HG03575 (cell line): ENCODE data around the gene PSAPL1.
"Not testable (repeated sequence)": the region's sequence is repeated elsewhere in the genome, so short reads cannot be mapped to it uniquely, and the experiment has no call there.

ENCODE experiments used
- ATAC-seq: cut with Tn5 transposase; IDR thresholded peaks from one replicate; pipeline ENCODE4 v1.9.1; 2021; ENCODE audit not compliant: unreplicated experiment, insufficient number of reproducible peaks, low FRiP score; ENCODE audit errors: extremely low read depth

The PSAPL1 gene

DNA sequence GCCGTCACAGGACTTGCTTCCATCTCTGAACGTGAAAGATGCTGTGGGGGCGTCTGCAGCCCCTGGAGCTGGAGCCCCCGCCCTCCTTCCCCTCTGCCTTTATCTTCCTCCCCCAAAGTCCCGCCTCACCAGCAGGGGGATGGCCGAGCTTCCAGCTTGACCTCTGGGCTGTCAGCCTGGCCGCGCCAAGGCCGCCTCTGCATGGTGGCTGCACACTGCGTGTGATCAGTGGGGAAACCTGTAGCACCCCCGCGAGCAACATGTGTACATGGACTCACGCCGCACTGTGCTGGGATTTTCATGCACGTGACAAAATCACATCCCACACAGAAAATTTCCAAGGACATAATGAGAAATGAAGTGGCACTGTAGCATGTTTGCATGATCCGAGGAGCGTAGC lies 26.5 kb upstream of the PSAPL1 start:
- no peak for ATAC-seq

DNA sequence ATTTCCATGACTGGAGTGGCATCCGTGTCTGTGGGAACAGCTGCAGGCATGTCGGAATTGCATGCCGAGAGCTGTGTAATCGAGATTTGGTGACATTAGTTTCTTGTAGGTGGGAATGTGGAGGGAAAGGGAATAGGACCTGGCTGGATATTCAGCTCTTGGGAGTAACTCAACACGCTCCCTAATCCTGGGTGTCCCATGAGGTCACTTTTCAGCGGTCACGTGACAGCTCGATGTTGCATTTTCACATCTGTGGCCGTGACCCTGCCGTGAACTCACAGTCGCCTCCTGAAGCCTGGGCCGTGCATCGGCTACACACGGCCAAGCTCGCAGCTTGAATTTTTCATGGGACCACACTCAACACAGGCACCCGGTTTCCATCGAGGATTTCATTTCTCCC lies 25.8 kb upstream of the PSAPL1 start:
- no peak for ATAC-seq

DNA sequence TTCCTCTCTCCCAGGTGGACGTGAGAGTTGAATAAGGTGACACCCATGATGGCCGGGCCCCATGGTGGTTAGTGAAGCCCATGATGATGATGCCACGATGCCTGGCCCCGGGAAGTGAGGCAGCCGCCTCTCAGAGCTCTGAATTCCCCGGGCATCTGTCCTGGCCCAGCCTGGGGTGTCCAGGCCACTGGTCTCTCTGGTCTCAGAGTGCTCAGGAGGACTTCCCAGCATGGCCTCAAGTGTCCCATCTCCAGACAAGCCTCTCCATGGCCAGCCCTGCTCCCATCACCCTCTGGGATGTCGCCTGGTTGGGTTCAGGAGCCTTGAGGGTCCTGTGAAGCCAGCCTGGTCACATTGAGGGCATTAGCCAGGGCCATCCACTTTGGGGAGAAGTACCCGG lies 24.7 kb upstream of the PSAPL1 start:
- ATAC-seq, result no peak

DNA sequence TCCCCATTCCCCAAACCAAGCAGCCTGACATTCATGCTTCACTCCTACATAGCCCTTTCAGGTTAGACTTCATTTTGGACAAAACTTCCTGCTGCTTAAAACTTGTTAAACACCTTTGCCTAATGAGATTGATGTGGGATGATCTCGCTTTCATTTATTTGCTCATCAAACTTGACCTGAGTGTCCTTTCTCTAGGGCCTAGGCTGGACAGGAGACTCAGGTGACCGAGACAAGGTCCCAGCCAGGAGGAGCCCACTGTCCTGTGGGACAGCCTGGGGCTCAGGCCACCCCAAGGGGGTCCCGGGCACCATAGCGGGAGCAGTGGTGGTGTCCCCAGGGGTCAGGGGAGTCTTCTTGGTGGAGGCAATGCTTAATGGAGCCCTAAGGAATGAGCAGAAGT lies 23.7 kb upstream of the PSAPL1 start:
- no peak for ATAC-seq

DNA sequence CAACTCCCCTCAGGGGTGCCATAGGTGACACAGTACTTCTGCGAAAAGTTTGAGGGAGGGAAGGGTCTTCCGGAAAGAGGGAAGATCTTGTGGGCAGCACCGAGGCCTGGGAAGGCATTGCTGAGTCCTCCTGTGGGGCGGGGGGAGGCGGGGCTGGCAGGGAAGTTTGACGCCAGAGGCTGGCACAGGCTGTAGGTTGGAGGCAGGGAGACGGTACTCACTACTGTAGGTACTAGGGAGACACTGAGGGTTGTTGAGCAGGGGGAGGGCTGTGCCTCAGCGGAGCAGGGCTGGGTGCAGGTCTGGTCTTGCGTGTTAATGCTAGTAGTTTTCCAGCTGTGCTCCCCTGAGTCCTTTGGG lies 23.3 kb upstream of the PSAPL1 start:
- ATAC-seq, result no peak

DNA sequence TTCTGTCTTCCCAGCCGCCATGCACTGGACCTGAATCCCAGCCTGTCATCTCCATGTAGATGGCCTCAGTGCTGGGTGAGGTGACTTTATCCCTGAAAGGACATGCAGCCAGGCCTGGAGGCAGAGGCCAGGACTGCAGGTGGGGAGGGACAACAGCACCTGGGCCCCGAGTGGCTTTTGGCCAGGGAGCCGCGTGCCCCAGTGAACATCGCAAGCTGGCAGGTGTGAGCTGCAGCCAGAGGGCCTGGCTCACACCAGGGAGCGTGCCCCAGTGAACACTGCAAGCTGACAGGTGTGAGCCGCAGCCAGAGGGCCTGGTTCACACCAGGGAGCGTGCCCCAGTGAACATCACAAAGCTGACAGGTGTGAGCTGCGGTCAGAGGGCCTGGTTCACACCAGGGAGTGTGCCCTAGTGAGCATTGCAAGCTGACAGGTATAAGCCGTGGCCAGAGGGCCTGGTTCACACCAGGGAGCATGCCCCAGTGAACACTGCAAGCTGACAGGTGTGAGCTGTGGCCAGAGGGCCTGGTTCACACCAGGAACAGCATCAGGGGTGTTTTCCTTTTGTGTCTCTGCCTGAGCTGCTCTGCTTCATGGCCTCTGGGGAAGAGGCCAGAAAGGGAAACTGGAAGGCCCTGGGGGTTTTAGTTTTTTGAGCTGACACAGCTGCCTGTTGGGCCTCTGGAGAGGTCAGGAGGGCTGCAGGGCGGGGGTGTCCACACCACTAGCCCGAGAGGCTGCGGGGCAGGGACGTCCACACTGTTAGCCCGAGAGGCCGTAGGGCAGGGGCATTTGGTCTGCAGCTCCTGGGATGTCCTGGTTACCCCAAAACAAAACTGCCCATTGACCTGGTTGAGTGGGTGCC lies 22.7 kb upstream of the PSAPL1 start:
- no peak for ATAC-seq

DNA sequence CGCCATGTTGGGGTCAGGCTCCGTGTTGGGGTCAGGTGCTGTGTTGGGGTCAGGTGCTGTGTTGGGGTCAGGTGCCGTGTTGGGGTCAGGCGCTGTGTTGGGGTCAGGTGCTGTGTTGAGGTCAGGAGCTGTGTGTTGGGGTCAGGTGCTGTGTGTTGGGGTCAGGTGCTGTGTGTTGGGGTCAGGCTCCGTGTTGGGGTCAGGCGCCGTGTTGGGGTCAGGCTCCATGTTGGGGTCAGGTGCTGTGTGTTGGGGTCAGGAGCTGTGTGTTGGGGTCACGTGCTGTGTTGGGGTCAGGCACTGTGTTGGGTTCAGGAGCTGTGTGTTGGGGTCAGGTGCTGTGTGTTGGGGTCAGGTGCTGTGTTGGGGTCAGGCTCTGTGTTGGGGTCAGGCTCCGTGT lies 18.1 kb upstream of the PSAPL1 start:
- not testable (repeated sequence) for ATAC-seq

DNA sequence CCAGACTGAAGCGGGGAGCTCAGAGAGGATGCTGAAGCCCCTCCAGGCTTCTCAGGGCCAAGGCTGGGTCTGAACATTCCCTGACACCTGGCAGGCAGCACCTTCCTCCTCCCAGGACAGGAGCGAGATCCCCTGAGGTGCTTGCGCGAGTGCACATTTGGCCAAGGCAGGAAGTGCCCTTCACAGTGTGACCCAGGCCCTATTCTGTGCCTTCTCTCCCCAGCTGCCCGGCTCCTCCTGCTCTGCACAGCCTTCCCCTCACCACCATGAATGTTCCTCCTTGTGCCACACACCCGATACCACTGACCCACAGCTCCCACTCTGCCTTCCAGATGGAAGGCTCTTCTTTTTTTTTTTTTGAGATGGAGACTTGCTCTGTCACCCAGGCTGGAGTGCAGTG lies 17.1 kb upstream of the PSAPL1 start:
- no peak for ATAC-seq

DNA sequence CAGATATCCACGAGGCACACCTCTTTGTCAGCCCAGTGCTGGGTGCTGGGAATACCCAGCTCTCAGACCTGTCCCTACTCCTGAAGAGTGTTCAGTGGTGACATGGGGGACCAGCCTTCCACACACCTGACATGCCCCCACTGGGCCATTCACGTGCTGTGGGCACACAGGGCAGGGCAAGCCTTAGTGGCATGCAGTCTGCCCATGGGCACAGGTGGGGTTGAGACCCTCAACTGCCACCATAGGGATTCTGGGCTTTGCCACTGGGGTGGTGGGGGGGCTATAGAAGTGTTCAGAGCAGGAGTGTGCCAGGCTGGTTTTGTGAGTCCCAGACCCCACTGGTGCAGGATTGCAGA lies 16.7 kb upstream of the PSAPL1 start:
- ATAC-seq, result no peak

DNA sequence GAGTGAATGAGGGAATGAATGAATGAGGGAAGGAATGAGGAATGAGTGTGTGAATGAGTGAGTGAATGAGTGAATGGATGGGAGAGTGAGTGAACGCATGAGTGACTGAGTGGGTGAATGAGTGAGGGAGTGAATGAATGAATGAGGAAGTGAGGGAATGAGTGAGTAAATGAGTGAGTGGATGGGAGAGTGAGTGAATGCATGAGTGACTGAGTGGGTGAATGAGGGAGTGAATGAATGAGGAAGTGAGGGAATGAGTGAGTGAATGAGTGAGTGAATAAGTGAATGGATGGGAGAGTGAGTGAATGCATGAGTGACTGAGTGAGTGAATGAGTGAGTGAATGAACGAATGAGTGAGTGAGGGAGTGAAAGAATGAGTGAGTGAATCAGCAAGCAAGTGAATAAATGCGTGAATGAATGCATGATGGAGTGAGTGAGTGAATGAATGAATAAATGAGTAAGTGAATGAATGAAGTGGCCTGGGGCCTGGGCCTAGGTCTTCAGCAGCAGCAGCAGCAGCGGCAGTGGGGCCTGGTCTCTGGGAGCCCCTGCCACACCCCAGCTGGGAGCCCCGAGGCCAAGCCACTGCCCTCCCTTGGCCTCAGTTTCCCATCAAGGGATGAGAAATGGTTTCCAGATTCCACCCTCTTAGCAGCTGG lies 16.2 kb upstream of the PSAPL1 start:
- no peak for ATAC-seq

DNA sequence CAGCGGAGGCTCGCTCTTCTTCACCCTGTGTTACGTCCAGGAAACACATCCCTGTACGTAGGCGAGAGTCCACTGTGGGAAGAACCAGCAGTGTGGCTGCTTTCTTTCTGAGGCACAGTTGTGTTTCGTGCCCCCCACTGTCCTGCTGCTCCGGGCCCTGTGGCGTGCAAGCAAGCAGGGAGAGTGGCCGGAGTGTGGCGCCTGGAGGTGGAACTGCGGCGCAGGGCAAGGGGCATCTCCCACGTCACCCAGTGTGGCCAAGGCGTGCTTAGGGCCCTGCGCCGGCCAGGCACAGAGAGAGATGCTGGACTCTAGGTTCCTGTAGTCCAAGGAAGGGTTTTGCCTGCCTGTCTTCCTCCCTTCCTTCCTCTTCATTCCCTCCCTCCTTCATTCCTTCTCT lies 13.3 kb upstream of the PSAPL1 start:
- ATAC-seq, result no peak

DNA sequence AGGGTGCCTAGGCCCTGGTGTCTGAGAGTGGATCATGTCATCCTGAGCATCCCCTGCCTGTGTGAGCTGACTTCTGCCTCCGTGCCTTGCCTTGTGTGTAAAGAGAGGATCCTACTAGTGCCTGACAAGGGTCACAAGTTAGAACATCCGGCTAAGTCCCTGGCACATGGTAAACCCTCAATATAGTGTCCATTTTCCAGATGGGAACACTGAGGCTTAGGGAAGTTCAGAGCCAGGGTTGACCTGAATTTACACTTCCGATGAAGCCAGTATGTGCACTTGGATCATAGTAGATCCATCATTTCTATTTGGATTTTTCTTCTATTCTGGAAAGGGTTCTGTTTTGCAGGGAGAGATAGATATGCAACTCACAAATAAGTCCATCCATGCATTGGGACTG lies 12.5 kb upstream of the PSAPL1 start:
- no peak for ATAC-seq

DNA sequence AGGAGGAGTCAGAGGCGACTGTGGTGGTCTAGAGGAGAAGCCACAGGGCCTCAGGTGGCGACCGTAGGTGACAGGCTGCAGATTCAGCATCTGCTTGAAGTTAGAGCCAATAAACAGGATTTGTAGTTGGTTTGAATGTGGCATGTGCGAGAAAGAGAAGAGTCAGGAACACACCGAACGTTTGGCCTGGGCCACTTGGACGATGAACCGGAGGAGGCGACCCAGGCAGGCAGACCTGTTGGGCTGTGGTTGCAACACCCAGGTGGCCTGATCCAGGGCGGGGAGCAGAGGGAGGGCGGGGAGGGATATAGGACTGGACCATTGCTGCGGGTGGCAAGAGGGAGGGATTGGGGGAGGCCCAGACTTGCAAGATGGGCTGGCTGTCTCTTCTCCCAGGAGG lies 10.0 kb upstream of the PSAPL1 start:
- no peak for ATAC-seq

DNA sequence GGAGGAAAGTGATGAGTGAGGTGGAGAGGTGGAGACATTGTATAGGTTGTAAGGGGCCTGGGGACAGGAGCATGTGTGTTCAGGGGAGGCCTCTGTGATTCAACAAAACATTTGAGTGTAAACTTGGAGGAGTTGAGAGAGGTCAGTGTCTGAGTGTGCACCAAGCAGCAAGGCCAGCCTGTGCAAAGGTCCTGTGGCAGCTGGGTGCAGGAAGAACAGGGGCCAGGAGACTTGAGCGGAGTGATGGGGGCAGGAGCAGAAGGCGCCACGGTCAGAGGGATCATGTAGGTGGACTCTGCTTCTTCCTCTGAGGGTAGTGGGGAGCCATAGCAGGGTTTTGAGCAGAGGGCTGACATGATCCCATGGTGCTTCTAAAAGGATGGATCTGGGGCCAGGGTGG lies 9.6 kb upstream of the PSAPL1 start:
- no peak for ATAC-seq

DNA sequence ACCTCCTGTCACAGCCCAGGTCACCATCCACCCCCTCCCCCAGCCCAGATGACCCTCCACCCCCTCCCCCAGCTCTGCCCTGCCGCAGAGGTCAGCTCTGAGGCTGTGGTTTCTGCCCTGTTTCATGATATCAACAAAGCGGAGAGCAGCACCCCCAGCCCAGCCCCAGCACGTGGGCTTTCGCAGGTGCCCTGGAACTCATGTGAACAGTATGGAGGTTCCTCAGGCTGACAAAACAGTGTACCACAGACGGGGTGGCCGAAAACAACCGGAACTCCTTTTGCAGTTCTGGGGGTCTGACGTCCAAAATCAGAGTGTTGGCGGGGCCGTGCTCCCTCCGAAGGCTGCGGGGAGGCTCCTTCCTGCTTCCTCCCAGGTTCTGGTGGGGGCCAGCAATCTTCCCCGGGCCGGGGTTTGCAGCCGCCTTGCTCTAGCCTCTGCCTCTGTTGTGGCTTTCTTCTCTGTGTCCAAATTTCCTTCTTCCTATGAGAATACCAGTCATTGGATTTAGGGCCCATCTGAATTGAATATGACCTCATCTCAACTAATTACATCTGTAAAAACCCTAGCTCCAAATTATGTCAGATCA lies 7.9 kb upstream of the PSAPL1 start:
- no peak for ATAC-seq

DNA sequence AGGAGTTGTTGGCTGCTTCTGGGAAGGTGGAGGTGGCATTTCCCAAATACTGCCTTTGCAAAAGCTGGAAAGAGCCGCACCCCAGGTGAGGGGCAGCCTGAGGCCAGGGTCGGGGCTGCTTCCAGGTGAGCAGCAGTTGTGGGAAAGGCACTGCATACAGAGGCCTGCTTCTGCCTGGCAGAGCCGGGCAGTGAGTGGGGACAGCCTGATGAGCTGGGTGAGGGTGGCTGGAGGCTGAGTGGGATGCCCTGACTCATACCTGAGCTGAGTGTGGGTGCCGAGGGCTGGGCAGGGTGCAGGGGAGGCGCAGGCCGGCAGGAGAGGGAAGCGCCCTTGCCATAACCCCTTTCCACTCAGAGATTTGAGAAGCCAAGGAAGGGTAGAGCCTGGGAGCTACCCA lies 6.5 kb upstream of the PSAPL1 start:
- no peak for ATAC-seq

DNA sequence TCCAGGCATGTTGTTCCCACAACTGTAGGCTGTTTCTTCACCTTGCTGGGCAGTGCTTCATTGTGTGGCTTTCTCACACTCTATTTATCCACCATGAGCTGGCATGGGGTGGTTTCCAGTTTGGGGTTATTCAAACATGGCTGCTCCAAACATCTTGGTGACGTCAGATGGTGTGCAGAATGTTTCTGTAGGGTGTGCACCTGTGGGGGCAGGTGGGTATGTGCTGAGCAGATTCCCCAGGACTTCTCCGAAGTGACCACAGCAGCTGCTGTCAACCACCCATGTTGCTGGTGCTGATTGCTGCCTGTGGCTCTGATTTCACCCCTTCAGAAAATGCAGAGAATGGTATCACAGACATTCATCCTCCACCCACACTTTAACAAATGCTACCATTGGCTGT lies 5.0 kb upstream of the PSAPL1 start:
- ATAC-seq, result no peak

DNA sequence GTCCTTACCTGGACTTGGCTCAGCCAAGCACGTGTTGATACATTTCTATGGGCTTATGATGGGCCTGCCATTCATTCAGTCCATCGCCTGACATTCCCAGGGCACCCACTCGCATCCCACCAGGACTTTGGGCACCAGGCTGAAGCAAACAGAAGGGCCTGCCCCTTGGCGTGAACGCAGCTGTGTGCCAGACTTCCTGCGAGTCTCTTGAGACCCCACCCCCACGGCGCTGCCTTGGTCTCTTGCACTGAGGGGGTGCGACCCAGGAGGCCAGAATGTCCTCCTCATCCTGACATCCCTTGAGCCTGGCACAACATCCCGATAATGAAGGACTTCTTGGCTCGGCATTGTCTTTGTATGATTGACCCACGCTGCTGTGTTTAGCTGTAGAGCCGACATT lies 1.5 kb upstream of the PSAPL1 start:
- ATAC-seq, result no peak

DNA sequence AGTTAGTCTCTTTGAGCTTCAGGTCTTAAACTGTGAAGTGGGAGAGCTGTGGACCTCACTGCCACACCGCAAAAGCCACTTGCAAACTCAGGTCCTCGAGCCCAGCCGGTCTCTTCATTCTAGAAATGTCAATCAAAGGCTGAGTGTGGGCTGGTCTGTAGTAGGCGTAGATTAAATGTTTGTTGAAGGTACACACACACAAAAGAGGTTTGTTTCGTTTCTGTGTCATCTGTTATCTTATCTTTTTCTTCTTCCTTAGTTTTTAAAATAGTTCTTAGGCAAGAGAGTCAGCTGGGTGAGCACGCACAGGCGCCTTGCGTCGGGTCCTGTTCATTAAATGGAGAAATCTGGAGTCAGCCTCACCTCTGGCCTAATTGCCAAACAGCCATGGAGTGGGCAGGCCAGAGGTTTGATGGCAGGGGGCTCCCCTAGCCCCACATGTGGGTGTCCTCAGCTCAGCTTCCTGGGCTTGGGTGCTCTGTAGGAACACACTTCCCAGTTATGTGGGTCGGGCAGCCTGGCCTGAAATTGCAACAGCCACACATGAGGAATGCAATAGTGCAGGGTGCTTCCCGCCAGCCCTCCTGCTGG lies 836 bp upstream of the PSAPL1 start:
- no peak for ATAC-seq

DNA sequence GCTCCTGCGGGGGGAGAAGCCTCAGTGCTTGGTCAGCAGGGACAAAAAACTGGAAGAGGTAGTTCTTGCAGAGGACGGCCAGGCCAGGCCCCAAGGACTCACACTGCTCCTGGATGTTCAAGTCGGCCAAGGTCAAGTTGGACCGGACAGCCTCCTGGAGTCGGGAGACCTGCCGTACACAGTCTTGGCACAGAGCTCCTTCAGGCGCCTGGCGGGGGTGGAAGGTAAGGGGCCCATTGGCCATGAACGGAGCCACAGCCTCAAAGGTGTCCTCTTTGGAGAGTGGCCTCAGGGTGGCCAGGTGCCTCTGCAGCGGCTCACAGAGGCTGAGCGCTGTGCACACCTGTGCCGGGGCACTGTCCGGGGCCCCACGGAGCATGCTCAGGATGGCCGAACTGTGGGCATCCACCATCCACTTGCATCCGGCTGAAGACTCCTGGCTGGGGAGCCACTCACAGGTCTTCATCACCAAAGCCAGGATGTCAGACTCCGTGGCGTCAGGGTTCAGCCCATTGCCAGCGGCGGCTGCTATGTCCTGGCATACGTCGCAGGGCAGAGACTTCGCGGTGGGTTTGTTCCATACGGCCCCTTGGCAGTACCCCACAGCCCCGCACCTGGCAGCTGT lies 477 bp downstream of the PSAPL1 start:
- ATAC-seq, result no peak
